ENCODE results near the gene MED12L. TPM values are rescaled to one million over a fixed set of nuclear protein-coding genes. Genes with fewer than 3 reads are reported as not detected.

The MED12L gene
- total RNA-seq, 1 donor from 2014 or later, result 0.97 TPM

DNA sequence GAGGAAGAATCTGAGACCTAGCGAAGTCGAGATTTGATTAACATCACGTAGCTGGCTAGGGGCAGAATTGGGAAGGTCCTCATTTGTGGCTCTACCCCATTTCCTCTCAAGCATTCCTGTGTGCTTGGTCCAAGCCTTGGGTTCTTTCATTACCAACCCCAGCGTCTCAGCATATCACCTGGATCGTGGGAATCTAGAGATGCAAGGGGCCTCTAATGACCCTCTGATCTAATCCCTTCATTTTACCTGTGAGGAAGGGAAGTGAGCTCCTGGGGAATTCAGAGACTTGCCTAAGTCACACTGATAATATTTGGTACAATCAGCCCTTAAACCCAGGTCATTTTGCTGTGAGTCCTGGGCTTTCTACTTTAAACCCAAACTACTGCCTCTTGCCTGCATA lies 229.1 kb downstream of the MED12L start:
- H3K27ac Mint-ChIP-seq (ENCODE audit: unreplicated experiment), result no peak overlapping the region
- H3K36me3 Mint-ChIP-seq (ENCODE audit: low read depth), result no peaks in the 10 kb centered on the region
- H3K27me3 Mint-ChIP-seq (ENCODE audit: low read depth), result no peaks in the 10 kb centered on the region
- TF ChIP-seq, protein P1, sequence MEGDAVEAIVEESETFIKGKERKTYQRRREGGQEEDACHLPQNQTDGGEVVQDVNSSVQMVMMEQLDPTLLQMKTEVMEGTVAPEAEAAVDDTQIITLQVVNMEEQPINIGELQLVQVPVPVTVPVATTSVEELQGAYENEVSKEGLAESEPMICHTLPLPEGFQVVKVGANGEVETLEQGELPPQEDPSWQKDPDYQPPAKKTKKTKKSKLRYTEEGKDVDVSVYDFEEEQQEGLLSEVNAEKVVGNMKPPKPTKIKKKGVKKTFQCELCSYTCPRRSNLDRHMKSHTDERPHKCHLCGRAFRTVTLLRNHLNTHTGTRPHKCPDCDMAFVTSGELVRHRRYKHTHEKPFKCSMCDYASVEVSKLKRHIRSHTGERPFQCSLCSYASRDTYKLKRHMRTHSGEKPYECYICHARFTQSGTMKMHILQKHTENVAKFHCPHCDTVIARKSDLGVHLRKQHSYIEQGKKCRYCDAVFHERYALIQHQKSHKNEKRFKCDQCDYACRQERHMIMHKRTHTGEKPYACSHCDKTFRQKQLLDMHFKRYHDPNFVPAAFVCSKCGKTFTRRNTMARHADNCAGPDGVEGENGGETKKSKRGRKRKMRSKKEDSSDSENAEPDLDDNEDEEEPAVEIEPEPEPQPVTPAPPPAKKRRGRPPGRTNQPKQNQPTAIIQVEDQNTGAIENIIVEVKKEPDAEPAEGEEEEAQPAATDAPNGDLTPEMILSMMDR (IDR thresholded peaks at IDR 0.05), result no peak
- no peak overlapping the region for H3K4me3 Mint-ChIP-seq (ENCODE audit: unreplicated experiment)
- no peak for DNase-seq (ENCODE audit: low spot score)
- peaks cover 9% of the 10 kb centered on the region for H3K9me3 Mint-ChIP-seq (ENCODE audit: low read depth)
- H3K4me1 Mint-ChIP-seq (ENCODE audit: low read depth), result peaks cover 22% of the 10 kb centered on the region

DNA sequence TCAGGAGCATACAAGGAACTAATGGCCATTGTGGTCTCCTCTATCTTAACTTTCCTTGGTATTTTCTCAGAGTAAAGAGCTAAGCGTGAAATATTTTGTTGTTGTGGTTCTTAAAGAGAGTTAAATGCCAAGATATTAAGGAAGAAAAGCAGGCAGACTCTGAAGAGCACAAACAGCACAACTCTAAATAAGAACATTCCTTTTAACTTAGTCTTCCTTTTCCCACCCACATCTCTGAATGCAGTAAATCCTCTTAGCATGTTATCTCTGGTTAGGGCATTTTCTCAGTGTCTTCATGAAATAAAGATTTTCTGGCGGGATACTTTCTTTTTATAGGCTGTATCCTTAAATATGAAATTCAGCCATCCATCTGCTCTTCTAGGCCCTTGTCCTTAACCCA lies 229.7 kb downstream of the MED12L start:
- Mint-ChIP-seq H3K36me3 (ENCODE audit: low read depth) (no peaks in the 10 kb centered on the region), H3K4me3 (ENCODE audit: unreplicated experiment) (no peak overlapping the region), H3K27me3 (ENCODE audit: low read depth) (no peaks in the 10 kb centered on the region), H3K27ac (ENCODE audit: unreplicated experiment) (no peak overlapping the region), H3K4me1 (ENCODE audit: low read depth) (peaks cover 22% of the 10 kb centered on the region), H3K9me3 (ENCODE audit: low read depth) (peaks cover 9% of the 10 kb centered on the region)
- no peak for DNase-seq (ENCODE audit: low spot score)
- TF ChIP-seq, protein P1 (IDR thresholded peaks at IDR 0.05), result no peak

DNA sequence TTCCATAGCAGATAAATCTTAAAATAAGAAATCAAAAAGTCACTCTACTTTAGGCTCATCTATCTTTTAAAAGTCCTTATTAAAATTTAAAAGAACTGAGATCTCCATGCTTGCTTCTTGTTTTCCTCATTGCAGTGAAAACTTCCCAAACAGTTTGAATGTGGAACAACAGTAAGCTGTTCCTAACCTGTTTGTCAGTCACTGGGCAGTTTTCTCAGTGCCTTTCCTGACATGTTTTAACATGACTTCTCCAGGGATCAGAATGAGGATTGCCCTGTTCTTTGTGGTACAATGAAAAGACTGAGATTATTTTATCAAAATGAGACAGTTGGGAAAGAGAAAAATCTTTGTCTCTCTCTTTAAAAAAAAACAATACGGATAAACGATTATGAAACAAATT lies 230.4 kb downstream of the MED12L start:
- Mint-ChIP-seq H3K27me3 (ENCODE audit: low read depth) (no peaks in the 10 kb centered on the region), H3K4me3 (ENCODE audit: unreplicated experiment) (no peak overlapping the region), H3K36me3 (ENCODE audit: low read depth) (no peaks in the 10 kb centered on the region), H3K4me1 (ENCODE audit: low read depth) (peaks cover 22% of the 10 kb centered on the region), H3K27ac (ENCODE audit: unreplicated experiment) (no peak overlapping the region), H3K9me3 (ENCODE audit: low read depth) (peaks cover 9% of the 10 kb centered on the region)
- TF ChIP-seq, protein P1 (IDR thresholded peaks at IDR 0.05), result no peak
- no peak for DNase-seq (ENCODE audit: low spot score)

DNA sequence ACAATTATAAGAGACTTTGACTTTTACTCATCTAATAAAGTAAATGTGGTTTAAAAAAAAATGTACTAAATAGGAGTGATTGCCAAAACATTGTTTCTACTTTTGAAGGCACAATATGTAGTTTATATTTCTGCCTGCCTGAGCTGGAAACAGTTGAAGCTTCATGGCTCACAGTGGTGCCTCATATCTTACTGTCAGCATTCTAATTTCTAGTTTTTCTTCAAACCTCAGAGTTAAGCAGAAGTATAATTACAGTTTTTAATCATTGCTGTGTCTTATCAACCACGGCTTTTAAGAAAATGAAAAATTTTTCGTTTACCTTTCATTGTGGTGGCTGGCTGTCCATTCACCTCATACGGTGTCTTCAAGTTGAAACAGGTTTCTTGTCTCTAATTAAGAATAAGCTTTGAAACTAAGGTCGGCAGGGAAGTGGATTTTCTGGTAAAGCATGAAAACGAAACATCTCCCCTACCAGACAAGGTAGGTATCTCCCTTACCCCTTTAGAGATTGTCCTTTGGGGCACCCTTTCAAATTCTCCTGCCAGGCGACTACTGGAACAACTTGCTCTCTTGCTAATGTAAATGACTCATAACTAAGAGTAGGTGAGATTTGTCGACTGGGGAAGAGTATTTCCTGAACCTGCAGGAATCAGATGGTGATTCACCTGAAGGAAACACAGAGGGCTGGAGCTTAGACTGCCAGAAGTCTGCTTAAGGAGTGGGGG lies 231.0 kb downstream of the MED12L start, which contains the start of gene GPR87:
Gene GPR87 (minus strand): TSS at position 554 of the 725 bp plus-strand sequence. CDS start 16,720 bp downstream, outside the sequence.
- Mint-ChIP-seq H3K27ac (ENCODE audit: unreplicated experiment) (no peak within 1 kb of the TSS), H3K4me1 (ENCODE audit: low read depth) (peaks cover 22% of the 10 kb centered on the region), H3K36me3 (ENCODE audit: low read depth) (no peaks in the 10 kb centered on the region), H3K27me3 (ENCODE audit: low read depth) (no peaks in the 10 kb centered on the region), H3K9me3 (ENCODE audit: low read depth) (peaks cover 9% of the 10 kb centered on the region), H3K4me3 (ENCODE audit: unreplicated experiment) (no peak within 1 kb of the TSS)
- TF ChIP-seq, protein P1 (IDR thresholded peaks at IDR 0.05), result no peak
- no peak for DNase-seq (ENCODE audit: low spot score)

DNA sequence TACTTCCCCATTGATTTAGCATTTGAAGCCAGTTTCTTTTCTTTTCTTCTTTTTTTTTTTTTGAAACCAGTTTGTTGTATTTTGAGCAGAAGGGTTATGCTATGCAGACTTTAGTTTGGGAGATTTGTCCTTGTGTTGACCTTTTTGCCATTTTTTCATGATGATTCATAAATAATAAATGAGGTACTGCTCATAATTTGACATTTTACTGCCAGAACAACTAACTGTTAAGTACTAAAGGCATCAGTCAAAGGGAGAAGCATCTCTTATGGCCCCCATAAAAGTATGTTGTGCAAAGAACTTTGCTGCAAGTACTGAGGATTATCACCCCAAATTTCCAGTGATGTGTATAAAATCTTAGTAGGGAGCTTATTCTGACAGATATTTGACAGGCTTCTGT lies 232.8 kb downstream of the MED12L start:
- Mint-ChIP-seq H3K9me3 (ENCODE audit: low read depth) (peaks cover 9% of the 10 kb centered on the region), H3K4me1 (ENCODE audit: low read depth) (peaks cover 22% of the 10 kb centered on the region), H3K27me3 (ENCODE audit: low read depth) (no peaks in the 10 kb centered on the region), H3K4me3 (ENCODE audit: unreplicated experiment) (no peak overlapping the region), H3K36me3 (ENCODE audit: low read depth) (peaks cover 1% of the 10 kb centered on the region), H3K27ac (ENCODE audit: unreplicated experiment) (no peak overlapping the region)
- TF ChIP-seq, protein P1 (IDR thresholded peaks at IDR 0.05), result no peak
- no peak for DNase-seq (ENCODE audit: low spot score)

Data from chondrocyte (in vitro differentiated cells).